Measurements from ENCODE around the gene OXGR1.

The OXGR1 gene

GRCh38 chr13:96958286-96958891 is 35.9 kb downstream of the OXGR1 start:
- no peak for DNase-seq

GRCh38 chr13:96952595-96952994 is 41.7 kb downstream of the OXGR1 start:
- DNase-seq = no peak

- no peak for DNase-seq
Measured at GRCh38 chr13:96948127-96948526, 46.1 kb downstream of the OXGR1 start.

- DNase-seq = no peak
Measured at GRCh38 chr13:96947343-96947910, 46.8 kb downstream of the OXGR1 start.

- peak; percentile 18 for DNase-seq
Measured at GRCh38 chr13:96946709-96947311, 47.5 kb downstream of the OXGR1 start.

- DNase-seq = no peak
Measured at GRCh38 chr13:96940961-96941360, 53.3 kb downstream of the OXGR1 start.

GRCh38 chr13:96935901-96936300 is 58.4 kb downstream of the OXGR1 start:
- DNase-seq = no peak
